CD1c-positive myeloid dendritic cell (primary cell): Measurements from ENCODE around the gene MTFR2.
A peak's percentile ranks its signal among the peaks of the same experiment; 100 is the strongest.
"Not testable (repeated sequence)": the region's sequence is repeated elsewhere in the genome, so short reads cannot be mapped to it uniquely, and the experiment has no call there.

ENCODE experiments used
- DNase-seq: peaks from one replicate; pipeline ENCODE4 v3.0.0-alpha.2; 2016; ENCODE audit errors: extremely low spot score

Gene MTFR2

DNA sequence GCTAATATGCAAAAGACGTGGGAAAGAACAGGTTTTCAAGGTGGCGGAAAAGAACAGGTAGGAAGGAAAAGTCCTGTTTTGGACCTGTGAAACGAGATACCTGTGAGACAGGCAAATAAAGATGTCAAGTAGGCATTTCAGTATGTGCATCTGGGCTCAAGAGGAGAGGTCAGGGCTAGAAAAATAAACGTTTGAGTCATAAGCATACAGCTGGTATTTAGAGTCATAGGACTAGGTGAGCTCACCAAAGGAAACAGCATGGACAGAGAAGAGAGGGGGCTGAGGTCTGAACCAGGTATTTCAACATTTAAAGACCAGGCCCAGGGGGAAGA, 14.9 kb downstream of the MTFR2 start:
- no peak for DNase-seq

DNA sequence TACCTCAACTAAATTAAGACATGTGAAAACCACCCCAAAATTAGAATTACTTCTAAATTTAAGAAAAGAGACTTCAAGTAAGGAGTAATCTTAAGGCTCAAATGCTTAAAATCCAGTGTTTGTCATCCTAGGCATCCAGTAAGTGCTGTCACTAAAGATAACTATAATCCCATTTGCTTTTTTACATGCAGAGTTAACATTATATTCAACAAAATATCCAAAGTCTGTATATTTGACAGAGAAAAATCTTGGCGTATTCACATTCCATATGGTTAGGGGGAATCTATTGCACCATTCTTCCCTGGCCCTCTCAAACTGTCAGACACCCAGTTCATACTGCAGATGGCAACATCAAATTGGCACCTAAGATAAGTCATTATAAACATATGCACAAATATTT, 17.4 kb downstream of the MTFR2 start:
- DNase-seq, result no peak

DNA sequence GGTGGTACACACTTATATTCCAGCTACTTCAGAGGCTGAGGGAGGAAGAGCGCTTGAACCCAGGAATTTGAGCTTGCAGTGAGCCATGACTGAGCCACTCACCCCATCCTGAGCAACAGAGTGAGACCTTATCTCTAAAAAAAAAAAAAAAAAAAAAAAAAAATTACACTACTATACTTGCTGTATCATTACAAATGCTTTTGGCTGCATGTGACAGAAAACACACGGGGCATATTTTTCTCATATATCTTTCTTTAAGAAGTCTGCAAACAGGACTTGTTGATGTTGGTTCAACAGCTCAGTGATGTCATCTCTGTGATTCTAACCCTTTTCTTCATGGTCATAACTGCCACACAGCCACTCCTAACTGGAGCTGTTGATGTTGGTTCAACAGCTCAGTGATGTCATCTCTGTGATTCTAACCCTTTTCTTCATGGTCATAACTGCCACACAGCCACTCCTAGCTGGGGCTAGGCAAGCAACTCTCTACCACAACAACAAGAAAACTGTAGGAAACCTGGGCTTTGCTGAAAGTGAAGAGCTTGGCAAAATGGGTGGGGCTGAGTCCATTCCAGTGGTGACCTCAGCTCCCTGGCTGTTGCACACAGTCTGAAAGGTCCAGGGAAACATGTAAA, 19.8 kb downstream of the MTFR2 start:
- no peak for DNase-seq

- DNase-seq, result peak; percentile 79
Measured at GRCh38 chr6:136228814-136229213, 21.3 kb downstream of the MTFR2 start.

GRCh38 chr6:136226674-136227377, 23.3 kb downstream of the MTFR2 start:
- peak; percentile 26 for DNase-seq

- peak; percentile 77 for DNase-seq
Measured at GRCh38 chr6:136226027-136226673, 24.0 kb downstream of the MTFR2 start.

DNA sequence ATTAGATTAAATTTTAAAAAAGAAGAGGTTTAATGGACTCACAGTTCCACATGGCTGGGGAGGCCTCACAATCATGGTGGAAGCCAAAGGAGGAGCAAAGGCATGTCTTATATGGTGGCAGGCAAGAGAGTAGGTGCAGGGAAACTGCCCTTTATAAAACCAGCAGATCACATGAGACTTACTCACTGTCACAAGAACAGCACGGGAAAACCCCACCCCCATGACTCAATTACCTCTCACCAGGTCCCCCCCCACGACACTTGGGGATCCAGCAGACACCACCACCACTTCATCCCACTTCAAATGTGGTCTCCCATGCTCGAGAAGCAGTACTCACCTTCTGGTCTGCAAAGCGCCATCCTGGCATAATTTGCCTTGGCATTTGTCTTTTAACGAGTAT, 24.6 kb downstream of the MTFR2 start:
- DNase-seq, result peak; percentile 37

DNA sequence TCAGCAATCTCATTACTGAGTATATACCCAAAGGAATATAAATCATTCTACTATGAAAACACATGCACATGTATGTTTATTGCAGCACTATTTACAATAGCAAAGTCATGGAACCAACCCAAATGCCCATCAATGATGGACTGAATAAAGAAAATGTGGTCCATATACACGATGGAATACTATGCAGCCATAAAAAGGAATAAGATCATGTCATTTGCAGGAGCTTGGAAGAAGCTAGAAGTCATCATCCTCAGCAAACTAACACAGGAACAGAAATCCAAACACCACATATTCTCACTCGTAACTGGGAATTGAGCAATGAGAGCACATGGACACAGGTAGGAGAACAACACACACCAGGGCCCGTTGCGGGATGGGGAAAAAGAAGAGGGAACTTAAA, 25.1 kb downstream of the MTFR2 start:
- DNase-seq, result not testable (repeated sequence)

- DNase-seq, result no peak
Measured at GRCh38 chr6:136216503-136217401, 33.4 kb downstream of the MTFR2 start.

- no peak for DNase-seq
Measured at GRCh38 chr6:136213853-136214252, 36.3 kb downstream of the MTFR2 start.

GRCh38 chr6:136213012-136213539, 37.0 kb downstream of the MTFR2 start:
- no peak for DNase-seq

- no peak for DNase-seq
Measured at GRCh38 chr6:136212608-136213007, 37.5 kb downstream of the MTFR2 start.

GRCh38 chr6:136210398-136211165, 39.5 kb downstream of the MTFR2 start:
- no peak for DNase-seq

DNA sequence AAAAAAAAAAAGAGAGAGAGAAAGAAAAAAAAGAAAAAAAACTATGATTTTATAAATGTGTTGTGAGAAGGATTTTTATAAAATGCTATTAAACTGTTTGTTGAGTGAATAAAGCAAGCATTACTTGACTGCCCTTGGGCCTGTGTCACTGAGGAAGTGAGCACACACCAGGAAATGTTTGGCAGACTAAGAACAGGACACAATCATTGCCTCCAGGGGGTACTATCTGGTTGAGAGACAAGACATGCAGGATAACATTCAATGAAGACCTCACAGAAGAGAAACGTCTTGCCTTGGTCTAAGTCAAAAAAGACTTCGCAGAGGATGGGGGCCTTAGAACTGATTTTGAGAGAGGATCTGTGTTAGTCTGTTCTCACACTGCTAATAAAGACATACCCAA, 40.6 kb downstream of the MTFR2 start:
- DNase-seq, result no peak

DNA sequence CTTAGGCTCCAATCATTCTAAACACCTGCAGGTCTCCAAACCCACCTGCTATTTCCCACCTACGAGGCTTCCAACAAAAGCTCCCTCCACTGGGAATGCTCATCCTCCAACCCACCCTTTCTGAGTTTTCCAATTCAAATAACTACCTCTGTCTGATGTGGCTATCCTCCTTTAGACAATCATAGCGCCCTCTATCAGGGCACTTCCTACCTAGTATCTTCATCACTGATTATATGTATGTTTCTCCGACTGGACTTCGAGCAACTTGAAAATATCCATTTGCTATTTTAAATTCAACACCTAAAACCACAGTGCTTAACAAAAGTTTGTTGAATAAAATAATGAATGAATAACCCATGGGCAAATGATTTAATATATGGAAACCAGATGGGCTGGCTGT, 41.3 kb downstream of the MTFR2 start:
- DNase-seq, result no peak

- no peak for DNase-seq
Measured at GRCh38 chr6:136201732-136202131, 48.4 kb downstream of the MTFR2 start.

DNA sequence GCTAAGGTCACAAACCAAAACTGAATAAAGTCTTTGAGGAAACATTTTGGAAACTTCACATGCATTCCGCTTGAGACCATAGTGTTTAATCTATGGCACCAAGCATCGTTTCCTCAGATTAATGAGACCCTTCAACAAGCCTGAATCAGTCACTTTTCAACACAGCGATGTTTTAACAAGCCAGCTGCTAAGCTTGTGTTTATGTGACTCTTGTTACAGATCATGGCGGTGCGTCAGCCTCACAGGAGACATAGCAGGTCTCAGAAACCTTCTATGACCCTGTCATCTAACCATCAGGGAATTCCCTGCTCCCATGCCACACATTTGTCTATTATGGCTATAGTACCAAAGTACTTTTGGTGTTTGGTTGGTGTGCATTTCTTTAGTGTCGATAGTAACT, 57.2 kb downstream of the MTFR2 start:
- no peak for DNase-seq

- DNase-seq, result no peak
Measured at GRCh38 chr6:136191606-136192312, 58.4 kb downstream of the MTFR2 start.

- no peak for DNase-seq
Measured at GRCh38 chr6:136189104-136189503, 61.0 kb downstream of the MTFR2 start.

GRCh38 chr6:136188486-136188885, 61.6 kb downstream of the MTFR2 start:
- DNase-seq, result no peak

- no peak for DNase-seq
Measured at GRCh38 chr6:136186363-136186762, 63.7 kb downstream of the MTFR2 start.
